GM23338 (cell line): ENCODE data around the gene NIM1K. TPM values are rescaled to one million over a fixed set of nuclear protein-coding genes. Genes with fewer than 3 reads are reported as not detected.

Experiments
- ATAC-seq: fragments of 200-7000 bp; cut with Tn5 transposase; 3 replicates; pipeline ENCODE4 v1.9.1; 2020
- DNase-seq: peaks from one replicate; pipeline ENCODE4 v3.0.0-alpha.2; 2015; ENCODE audit warnings: low spot score
- H2AFZ ChIP-seq: fragments of 200-600 bp; sonication (generic); 2 replicates; pipeline ENCODE4 v1.8.0; 2016; ENCODE audit warnings: antibody characterized with exemption, mild to moderate bottlenecking, moderate library complexity
- H3F3A ChIP-seq: fragments of 200-600 bp; sonication (generic); replicated peaks from 2 replicates; pipeline ENCODE4 v1.8.0; 2017; ENCODE audit warnings: antibody characterized with exemption, mixed run types, low read depth
- H3K27ac ChIP-seq: fragments of 200-600 bp; sonication (generic); 2 replicates; pipeline ENCODE4 v1.6.1; 2016; ENCODE audit warnings: low read depth
- H3K27me3 ChIP-seq: fragments of 200-600 bp; sonication (generic); 2 replicates; pipeline ENCODE4 v1.8.0; 2016; ENCODE audit warnings: mild to moderate bottlenecking, mixed run types, moderate library complexity; ENCODE audit not compliant: insufficient read depth
- H3K36me3 ChIP-seq: fragments of 200-600 bp; sonication (generic); 2 replicates; pipeline ENCODE4 v1.8.0; 2016; ENCODE audit warnings: mild to moderate bottlenecking; ENCODE audit not compliant: insufficient read depth
- H3K4me1 ChIP-seq: fragments of 200-600 bp; sonication (generic); 2 replicates; pipeline ENCODE4 v1.8.0; 2016; ENCODE audit warnings: mild to moderate bottlenecking, moderate library complexity; ENCODE audit not compliant: insufficient read depth
- H3K4me2 ChIP-seq: fragments of 200-600 bp; sonication (generic); 2 replicates; pipeline ENCODE4 v1.7.1; 2017; ENCODE audit warnings: mixed run types
- H3K4me3 ChIP-seq: fragments of 200-600 bp; sonication (generic); 2 replicates; pipeline ENCODE4 v1.6.1; 2016; ENCODE audit warnings: mixed run types
- H3K79me2 ChIP-seq: fragments of 200-600 bp; sonication (generic); replicated peaks from 2 replicates; pipeline ENCODE4 v1.8.0; 2017; ENCODE audit warnings: mild to moderate bottlenecking; ENCODE audit not compliant: insufficient read depth
- H3K9me2 ChIP-seq: fragments of 200-600 bp; sonication (generic); 2 replicates; pipeline ENCODE4 v1.8.0; 2017; ENCODE audit not compliant: insufficient read depth
- H4K20me1 ChIP-seq: fragments of 200-600 bp; sonication (generic); replicated peaks from 2 replicates; pipeline ENCODE4 v1.8.0; 2017; ENCODE audit warnings: mild to moderate bottlenecking; ENCODE audit not compliant: insufficient read depth
- H3K27ac Mint-ChIP-seq: 2 replicates; pipeline ENCODE4 v1.8.0; 2020; ENCODE audit warnings: inconsistent platforms, mild to moderate bottlenecking, moderate library complexity, mixed read lengths
- H3K27me3 Mint-ChIP-seq: 3 replicates; pipeline ENCODE4 v1.8.0; 2022; ENCODE audit warnings: low read depth, mild to moderate bottlenecking, moderate library complexity, mixed read lengths, inconsistent platforms; ENCODE audit not compliant: insufficient read depth, poor library complexity
- H3K36me3 Mint-ChIP-seq: 3 replicates; pipeline ENCODE4 v1.8.0; 2021; ENCODE audit warnings: low read depth, mild to moderate bottlenecking, inconsistent platforms, moderate library complexity, mixed read lengths
- H3K4me1 Mint-ChIP-seq: 3 replicates; pipeline ENCODE4 v1.8.0; 2020; ENCODE audit warnings: mild to moderate bottlenecking, inconsistent platforms, mixed read lengths
- H3K4me3 Mint-ChIP-seq: 3 replicates; pipeline ENCODE4 v1.8.0; 2021; ENCODE audit warnings: moderate library complexity, mild to moderate bottlenecking, inconsistent platforms, mixed read lengths
- H3K9me3 Mint-ChIP-seq: 3 replicates; pipeline ENCODE4 v1.8.0; 2020; ENCODE audit warnings: moderate library complexity, mild to moderate bottlenecking, inconsistent platforms, mixed read lengths
- CREB1 ChIP-seq: fragments of 250-450 bp; sonication (Bioruptor Pico); IDR thresholded peaks from 2 replicates; pipeline ENCODE4 v1.5.0; 2020; ENCODE audit warnings: low read depth, mild to moderate bottlenecking, moderate library complexity
- ETS1 ChIP-seq: IDR thresholded peaks from 2 replicates; pipeline ENCODE4 v1.6.1; 2016; ENCODE audit warnings: antibody characterized with exemption
- EZH2 ChIP-seq: fragments of 200-600 bp; sonication (generic); IDR thresholded peaks from one replicate; pipeline ENCODE4 v1.8.0; 2017; ENCODE audit warnings: antibody characterized with exemption, mild to moderate bottlenecking, low read depth; ENCODE audit not compliant: unreplicated experiment
- EZH2phosphoT487 ChIP-seq: fragments of 200-600 bp; sonication (generic); IDR thresholded peaks from one replicate; pipeline ENCODE4 v1.8.1; 2018; ENCODE audit warnings: antibody characterized with exemption; ENCODE audit not compliant: unreplicated experiment
- JUNB ChIP-seq: IDR thresholded peaks from one replicate; pipeline ENCODE4 v1.6.1; 2016; ENCODE audit warnings: antibody characterized with exemption; ENCODE audit not compliant: unreplicated experiment
- NANOG ChIP-seq: IDR thresholded peaks from 2 replicates; pipeline ENCODE4 v1.6.1; 2016; ENCODE audit warnings: antibody characterized with exemption, borderline replicate concordance
- STAT1 ChIP-seq: IDR thresholded peaks from one replicate; pipeline ENCODE4 v1.6.1; 2016; ENCODE audit warnings: antibody characterized with exemption; ENCODE audit not compliant: unreplicated experiment
- ZNF114 ChIP-seq: fragments of 250-450 bp; sonication (Bioruptor Pico); IDR thresholded peaks from 2 replicates; pipeline ENCODE4 v1.5.0; 2020; ENCODE audit warnings: mild to moderate bottlenecking, moderate library complexity
- ZNF331 ChIP-seq: fragments of 250-450 bp; sonication (Bioruptor Pico); IDR thresholded peaks from 2 replicates; pipeline ENCODE4 v1.5.0; 2020; ENCODE audit warnings: low read depth, mild to moderate bottlenecking, moderate library complexity
- polyA plus RNA-seq: library from polyadenylated mRNA; unstranded; fragments of >200 nt; fragmentation: Nextera tagmentation; extraction: Ambion mirVana; gene quantifications from 2 replicates; pipeline ENCODE4 v1.2.1, GENCODE V29; 2016
- total RNA-seq: library from RNA; depleted of rRNA; stranded (reverse); fragments of >200 nt; shearing (Covaris generic); gene quantifications from 2 replicates; pipeline ENCODE4 v1.2.3, GENCODE V29; 2014
- TF ChIP-seq, protein P1 (sequence below): IDR thresholded peaks from one replicate; pipeline ENCODE4 v1.6.1; 2018; ENCODE audit warnings: antibody characterized with exemption; ENCODE audit not compliant: unreplicated experiment
- TF ChIP-seq, protein P2 (sequence below): fragments of 250-450 bp; sonication (Bioruptor Pico); IDR thresholded peaks from 2 replicates; pipeline ENCODE4 v1.5.0; 2020; ENCODE audit warnings: mild to moderate bottlenecking, moderate library complexity

Gene NIM1K
- total and polyA plus RNA-seq, 2 experiments from 2014 or later = not detected

DNA sequence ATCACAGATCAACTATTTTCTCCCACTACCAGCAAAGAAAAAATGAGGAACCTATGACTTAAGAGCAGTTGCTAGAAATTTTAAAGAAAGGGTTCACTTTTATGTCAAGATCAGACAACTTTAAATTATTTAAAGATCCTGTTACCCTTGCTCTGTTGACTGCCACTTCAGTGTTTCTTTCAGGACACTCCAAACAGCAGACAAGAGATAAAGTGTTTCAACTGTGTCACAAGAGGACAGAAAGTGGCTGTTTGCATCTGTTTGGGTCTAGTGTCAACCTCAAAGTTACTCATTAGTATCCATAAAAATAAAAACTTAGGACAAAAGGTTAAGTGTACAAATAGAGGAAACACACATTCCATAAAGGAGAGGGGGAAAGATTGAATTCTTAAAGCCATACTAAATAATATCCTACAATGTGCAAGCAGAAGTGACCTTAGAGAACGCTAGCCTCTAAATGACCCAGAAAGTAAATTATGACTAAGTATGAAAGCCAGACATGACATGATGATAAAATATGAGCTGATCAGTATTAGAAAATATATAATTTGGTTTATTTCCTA lies 96.3 kb downstream of the NIM1K start:
- Histone ChIP-seq H3K4me2 (no peak overlapping the region), H3K9me2 (no peaks in the 10 kb centered on the region), H3K27ac (no peak overlapping the region), H3K4me1 (no peaks in the 10 kb centered on the region), H3F3A (peaks cover 35% of the 10 kb centered on the region), H2AFZ (no peak overlapping the region), H3K4me3 (no peak overlapping the region), H3K79me2 (0 out of 2 replicates have a peak, but pooled peaks cover 2% of the 10 kb centered on the region), H3K27me3 (no peaks in the 10 kb centered on the region), H4K20me1 (peaks cover 14% of the 10 kb centered on the region), H3K36me3 (peaks cover 43% of the 10 kb centered on the region)
- TF ChIP-seq JUNB = no peak
- no peak for TF ChIP-seq ZNF114 (CRISPR knock-in tag)
- Mint-ChIP-seq H3K4me3 (no peak overlapping the region), H3K9me3 (no peaks in the 10 kb centered on the region), H3K36me3 (peaks cover 52% of the 10 kb centered on the region), H3K4me1 (no peaks in the 10 kb centered on the region), H3K27me3 (no peaks in the 10 kb centered on the region), H3K27ac (no peak overlapping the region)
- ATAC-seq (no peak), DNase-seq (no peak)

DNA sequence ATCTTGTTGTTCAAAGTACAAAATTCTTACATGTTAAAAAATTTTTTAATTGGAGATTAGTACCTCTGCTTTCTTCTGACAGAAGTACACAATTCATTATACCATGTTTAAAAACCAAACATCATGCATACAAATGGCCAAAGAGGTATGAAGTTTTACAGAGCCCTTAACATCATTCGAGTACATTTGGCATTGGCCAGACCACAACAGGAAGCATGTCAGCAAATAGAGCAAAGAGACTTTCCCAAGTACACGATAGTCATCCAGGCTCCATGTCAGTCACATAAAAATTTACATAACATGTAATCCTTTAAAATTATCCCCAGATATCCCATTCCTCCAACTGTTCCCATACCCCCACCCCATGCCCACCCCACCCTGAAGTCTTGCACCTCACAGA lies 98.7 kb downstream of the NIM1K start:
- Histone ChIP-seq H3K36me3 (peaks cover 67% of the 10 kb centered on the region), H3K4me2 (no peak overlapping the region), H3K9me2 (no peaks in the 10 kb centered on the region), H2AFZ (no peak overlapping the region), H3K79me2 (peaks cover 16% of the 10 kb centered on the region; the same call in 1 of the 2 replicates), H4K20me1 (peaks cover 26% of the 10 kb centered on the region), H3K4me1 (no peaks in the 10 kb centered on the region), H3K27me3 (no peaks in the 10 kb centered on the region), H3K27ac (no peak overlapping the region), H3K4me3 (no peak overlapping the region), H3F3A (peaks cover 37% of the 10 kb centered on the region)
- ATAC-seq (no peak), DNase-seq (no peak)
- no peak overlapping the region for H3K4me3 Mint-ChIP-seq
- no peaks in the 10 kb centered on the region for H3K27me3 Mint-ChIP-seq
- no peaks in the 10 kb centered on the region for H3K9me3 Mint-ChIP-seq
- H3K36me3 Mint-ChIP-seq = peaks cover 75% of the 10 kb centered on the region
- no peaks in the 10 kb centered on the region for H3K4me1 Mint-ChIP-seq
- H3K27ac Mint-ChIP-seq = no peak overlapping the region
- TF ChIP-seq, protein P1, sequence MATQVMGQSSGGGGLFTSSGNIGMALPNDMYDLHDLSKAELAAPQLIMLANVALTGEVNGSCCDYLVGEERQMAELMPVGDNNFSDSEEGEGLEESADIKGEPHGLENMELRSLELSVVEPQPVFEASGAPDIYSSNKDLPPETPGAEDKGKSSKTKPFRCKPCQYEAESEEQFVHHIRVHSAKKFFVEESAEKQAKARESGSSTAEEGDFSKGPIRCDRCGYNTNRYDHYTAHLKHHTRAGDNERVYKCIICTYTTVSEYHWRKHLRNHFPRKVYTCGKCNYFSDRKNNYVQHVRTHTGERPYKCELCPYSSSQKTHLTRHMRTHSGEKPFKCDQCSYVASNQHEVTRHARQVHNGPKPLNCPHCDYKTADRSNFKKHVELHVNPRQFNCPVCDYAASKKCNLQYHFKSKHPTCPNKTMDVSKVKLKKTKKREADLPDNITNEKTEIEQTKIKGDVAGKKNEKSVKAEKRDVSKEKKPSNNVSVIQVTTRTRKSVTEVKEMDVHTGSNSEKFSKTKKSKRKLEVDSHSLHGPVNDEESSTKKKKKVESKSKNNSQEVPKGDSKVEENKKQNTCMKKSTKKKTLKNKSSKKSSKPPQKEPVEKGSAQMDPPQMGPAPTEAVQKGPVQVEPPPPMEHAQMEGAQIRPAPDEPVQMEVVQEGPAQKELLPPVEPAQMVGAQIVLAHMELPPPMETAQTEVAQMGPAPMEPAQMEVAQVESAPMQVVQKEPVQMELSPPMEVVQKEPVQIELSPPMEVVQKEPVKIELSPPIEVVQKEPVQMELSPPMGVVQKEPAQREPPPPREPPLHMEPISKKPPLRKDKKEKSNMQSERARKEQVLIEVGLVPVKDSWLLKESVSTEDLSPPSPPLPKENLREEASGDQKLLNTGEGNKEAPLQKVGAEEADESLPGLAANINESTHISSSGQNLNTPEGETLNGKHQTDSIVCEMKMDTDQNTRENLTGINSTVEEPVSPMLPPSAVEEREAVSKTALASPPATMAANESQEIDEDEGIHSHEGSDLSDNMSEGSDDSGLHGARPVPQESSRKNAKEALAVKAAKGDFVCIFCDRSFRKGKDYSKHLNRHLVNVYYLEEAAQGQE = no peak
- no peak for TF ChIP-seq ETS1
- no peak for TF ChIP-seq JUNB
- TF ChIP-seq ZNF331 (CRISPR knock-in tag) = no peak
- no peak for TF ChIP-seq ZNF114 (CRISPR knock-in tag)
- TF ChIP-seq STAT1 = no peak
- TF ChIP-seq, protein P2, sequence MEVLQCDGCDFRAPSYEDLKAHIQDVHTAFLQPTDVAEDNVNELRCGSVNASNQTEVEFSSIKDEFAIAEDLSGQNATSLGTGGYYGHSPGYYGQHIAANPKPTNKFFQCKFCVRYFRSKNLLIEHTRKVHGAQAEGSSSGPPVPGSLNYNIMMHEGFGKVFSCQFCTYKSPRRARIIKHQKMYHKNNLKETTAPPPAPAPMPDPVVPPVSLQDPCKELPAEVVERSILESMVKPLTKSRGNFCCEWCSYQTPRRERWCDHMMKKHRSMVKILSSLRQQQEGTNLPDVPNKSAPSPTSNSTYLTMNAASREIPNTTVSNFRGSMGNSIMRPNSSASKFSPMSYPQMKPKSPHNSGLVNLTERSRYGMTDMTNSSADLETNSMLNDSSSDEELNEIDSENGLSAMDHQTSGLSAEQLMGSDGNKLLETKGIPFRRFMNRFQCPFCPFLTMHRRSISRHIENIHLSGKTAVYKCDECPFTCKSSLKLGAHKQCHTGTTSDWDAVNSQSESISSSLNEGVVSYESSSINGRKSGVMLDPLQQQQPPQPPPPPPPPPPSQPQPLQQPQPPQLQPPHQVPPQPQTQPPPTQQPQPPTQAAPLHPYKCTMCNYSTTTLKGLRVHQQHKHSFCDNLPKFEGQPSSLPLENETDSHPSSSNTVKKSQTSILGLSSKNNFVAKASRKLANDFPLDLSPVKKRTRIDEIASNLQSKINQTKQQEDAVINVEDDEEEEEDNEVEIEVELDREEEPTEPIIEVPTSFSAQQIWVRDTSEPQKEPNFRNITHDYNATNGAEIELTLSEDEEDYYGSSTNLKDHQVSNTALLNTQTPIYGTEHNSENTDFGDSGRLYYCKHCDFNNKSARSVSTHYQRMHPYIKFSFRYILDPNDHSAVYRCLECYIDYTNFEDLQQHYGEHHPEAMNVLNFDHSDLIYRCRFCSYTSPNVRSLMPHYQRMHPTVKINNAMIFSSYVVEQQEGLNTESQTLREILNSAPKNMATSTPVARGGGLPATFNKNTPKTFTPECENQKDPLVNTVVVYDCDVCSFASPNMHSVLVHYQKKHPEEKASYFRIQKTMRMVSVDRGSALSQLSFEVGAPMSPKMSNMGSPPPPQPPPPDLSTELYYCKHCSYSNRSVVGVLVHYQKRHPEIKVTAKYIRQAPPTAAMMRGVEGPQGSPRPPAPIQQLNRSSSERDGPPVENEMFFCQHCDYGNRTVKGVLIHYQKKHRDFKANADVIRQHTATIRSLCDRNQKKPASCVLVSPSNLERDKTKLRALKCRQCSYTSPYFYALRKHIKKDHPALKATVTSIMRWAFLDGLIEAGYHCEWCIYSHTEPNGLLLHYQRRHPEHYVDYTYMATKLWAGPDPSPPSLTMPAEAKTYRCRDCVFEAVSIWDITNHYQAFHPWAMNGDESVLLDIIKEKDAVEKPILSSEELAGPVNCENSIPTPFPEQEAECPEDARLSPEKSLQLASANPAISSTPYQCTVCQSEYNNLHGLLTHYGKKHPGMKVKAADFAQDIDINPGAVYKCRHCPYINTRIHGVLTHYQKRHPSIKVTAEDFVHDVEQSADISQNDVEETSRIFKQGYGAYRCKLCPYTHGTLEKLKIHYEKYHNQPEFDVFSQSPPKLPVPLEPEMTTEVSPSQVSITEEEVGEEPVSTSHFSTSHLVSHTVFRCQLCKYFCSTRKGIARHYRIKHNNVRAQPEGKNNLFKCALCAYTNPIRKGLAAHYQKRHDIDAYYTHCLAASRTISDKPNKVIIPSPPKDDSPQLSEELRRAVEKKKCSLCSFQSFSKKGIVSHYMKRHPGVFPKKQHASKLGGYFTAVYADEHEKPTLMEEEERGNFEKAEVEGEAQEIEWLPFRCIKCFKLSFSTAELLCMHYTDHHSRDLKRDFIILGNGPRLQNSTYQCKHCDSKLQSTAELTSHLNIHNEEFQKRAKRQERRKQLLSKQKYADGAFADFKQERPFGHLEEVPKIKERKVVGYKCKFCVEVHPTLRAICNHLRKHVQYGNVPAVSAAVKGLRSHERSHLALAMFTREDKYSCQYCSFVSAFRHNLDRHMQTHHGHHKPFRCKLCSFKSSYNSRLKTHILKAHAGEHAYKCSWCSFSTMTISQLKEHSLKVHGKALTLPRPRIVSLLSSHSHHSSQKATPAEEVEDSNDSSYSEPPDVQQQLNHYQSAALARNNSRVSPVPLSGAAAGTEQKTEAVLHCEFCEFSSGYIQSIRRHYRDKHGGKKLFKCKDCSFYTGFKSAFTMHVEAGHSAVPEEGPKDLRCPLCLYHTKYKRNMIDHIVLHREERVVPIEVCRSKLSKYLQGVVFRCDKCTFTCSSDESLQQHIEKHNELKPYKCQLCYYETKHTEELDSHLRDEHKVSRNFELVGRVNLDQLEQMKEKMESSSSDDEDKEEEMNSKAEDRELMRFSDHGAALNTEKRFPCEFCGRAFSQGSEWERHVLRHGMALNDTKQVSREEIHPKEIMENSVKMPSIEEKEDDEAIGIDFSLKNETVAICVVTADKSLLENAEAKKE = no peak
- TF ChIP-seq CREB1 (CRISPR knock-in tag) = no peak
- no peak for TF ChIP-seq EZH2phosphoT487
- no peak for TF ChIP-seq EZH2
- TF ChIP-seq NANOG = no peak
